Measurements from ENCODE around the gene UTP20. TPM values are rescaled to one million over a fixed set of nuclear protein-coding genes. Genes with fewer than 3 reads are reported as not detected.

UTP20 gene
- total RNA-seq, 1 donor from 2014 or later: 19.3 TPM

DNA sequence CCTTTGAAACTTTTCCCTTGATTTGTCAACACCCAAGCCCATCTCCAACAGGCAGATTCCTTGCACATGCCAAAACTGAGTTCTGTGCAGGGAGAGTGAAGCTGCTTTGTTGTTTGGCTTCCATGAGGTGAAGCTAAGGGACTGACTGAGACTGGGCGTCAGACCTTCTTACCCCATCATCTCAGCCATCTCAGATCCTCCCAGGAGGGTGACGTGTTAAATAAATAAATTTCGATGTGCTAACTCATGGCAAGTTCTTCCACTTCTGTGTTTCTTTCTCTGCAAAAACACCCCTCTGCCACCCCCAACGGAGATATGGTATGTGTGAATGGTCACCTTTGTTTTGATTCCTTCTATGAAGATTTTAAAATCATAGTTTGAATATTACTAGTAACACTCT is 17.8 kb downstream of the UTP20 start:
- Mint-ChIP-seq H3K27me3 (ENCODE audit: insufficient read depth, low read depth) (no peaks in the 10 kb centered on the region), H3K4me1 (no peaks in the 10 kb centered on the region), H3K27ac (no peak overlapping the region), H3K9me3 (no peaks in the 10 kb centered on the region), H3K36me3 (peaks cover 14% of the 10 kb centered on the region), H3K4me3 (no peak overlapping the region)
- DNase-seq (ENCODE audit: low spot score): no peak
- H3K9me3 ChIP-seq (ENCODE audit: low read depth): no peaks in the 10 kb centered on the region
- no peaks in the 10 kb centered on the region for H3F3A ChIP-seq (ENCODE audit: low read depth)
- no peaks in the 10 kb centered on the region for H4K20me1 ChIP-seq (ENCODE audit: low read depth)
- H2AFZ ChIP-seq (replicated peaks): no peak overlapping the region
- no peak overlapping the region for H3K9ac ChIP-seq
- TF ChIP-seq, protein P1, sequence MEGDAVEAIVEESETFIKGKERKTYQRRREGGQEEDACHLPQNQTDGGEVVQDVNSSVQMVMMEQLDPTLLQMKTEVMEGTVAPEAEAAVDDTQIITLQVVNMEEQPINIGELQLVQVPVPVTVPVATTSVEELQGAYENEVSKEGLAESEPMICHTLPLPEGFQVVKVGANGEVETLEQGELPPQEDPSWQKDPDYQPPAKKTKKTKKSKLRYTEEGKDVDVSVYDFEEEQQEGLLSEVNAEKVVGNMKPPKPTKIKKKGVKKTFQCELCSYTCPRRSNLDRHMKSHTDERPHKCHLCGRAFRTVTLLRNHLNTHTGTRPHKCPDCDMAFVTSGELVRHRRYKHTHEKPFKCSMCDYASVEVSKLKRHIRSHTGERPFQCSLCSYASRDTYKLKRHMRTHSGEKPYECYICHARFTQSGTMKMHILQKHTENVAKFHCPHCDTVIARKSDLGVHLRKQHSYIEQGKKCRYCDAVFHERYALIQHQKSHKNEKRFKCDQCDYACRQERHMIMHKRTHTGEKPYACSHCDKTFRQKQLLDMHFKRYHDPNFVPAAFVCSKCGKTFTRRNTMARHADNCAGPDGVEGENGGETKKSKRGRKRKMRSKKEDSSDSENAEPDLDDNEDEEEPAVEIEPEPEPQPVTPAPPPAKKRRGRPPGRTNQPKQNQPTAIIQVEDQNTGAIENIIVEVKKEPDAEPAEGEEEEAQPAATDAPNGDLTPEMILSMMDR (IDR thresholded peaks at IDR 0.05): no peak
- TF ChIP-seq EZH2 (IDR thresholded peaks at IDR 0.05) (no peak), EZH2phosphoT487 (IDR thresholded peaks at IDR 0.05) (no peak)
- no peaks in the 10 kb centered on the region for H3K4me1 ChIP-seq
- no peak overlapping the region for H3K27ac ChIP-seq
- peaks cover 7% of the 10 kb centered on the region for H3K36me3 ChIP-seq
- H3K4me2 ChIP-seq: no peak overlapping the region
- no peaks in the 10 kb centered on the region for H3K27me3 ChIP-seq
- H3K4me3 ChIP-seq: no peak overlapping the region
- no peaks in the 10 kb centered on the region for H3K79me2 ChIP-seq (ENCODE audit: low read depth)

DNA sequence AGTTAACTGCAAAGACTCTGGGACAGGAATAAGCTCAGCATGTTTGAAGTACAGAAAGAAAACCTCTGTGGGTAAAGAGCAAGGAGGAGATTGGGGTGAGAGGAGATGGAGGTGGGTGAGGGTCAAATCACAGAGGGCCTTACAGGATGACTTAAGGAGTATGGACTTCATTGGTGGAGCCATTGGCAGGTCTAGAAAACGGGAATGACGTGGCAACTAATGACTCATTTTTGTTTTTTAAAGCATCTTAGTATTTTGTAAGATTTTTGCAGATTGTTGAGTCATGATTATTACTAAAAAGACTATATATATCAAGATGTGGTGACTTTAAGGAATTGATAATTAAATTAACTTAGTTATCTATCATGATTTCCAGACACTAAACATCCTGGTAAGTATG is 18.5 kb downstream of the UTP20 start:
- Mint-ChIP-seq H3K27me3 (ENCODE audit: insufficient read depth, low read depth) (no peaks in the 10 kb centered on the region), H3K27ac (no peak overlapping the region), H3K4me1 (no peaks in the 10 kb centered on the region), H3K36me3 (peaks cover 19% of the 10 kb centered on the region), H3K4me3 (no peak overlapping the region), H3K9me3 (no peaks in the 10 kb centered on the region)
- Histone ChIP-seq H3K9me3 (ENCODE audit: low read depth) (no peaks in the 10 kb centered on the region), H3K79me2 (ENCODE audit: low read depth) (no peaks in the 10 kb centered on the region), H3K9ac (no peak overlapping the region), H3K27ac (no peak overlapping the region), H3F3A (ENCODE audit: low read depth) (no peaks in the 10 kb centered on the region), H3K36me3 (peaks cover 9% of the 10 kb centered on the region), H3K4me1 (no peaks in the 10 kb centered on the region), H3K27me3 (no peaks in the 10 kb centered on the region), H4K20me1 (ENCODE audit: low read depth) (no peaks in the 10 kb centered on the region), H2AFZ (replicated peaks) (no peak overlapping the region), H3K4me3 (no peak overlapping the region), H3K4me2 (no peak overlapping the region)
- no peak for TF ChIP-seq EZH2 (IDR thresholded peaks at IDR 0.05)
- no peak for TF ChIP-seq EZH2phosphoT487 (IDR thresholded peaks at IDR 0.05)
- TF ChIP-seq, protein P1 (IDR thresholded peaks at IDR 0.05): no peak
- no peak for DNase-seq (ENCODE audit: low spot score)

DNA sequence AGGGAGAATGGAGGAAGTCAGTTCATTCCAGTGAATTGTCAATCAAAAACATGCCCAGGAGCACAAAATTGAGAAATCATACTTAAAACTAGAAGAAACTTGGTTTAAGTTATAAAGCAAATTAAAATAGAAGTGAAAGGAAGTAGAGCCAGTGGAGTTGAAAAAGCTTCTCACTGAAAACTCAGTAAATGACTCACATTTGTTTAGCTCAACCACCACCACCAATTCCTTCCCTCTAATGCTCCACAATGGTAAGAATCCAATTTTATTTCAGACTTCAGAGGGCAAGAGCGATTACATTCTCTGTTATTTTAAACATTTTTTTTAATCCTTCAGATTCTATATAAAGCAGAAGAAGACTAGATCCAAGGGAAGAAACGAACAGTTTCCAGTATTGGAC is 19.4 kb downstream of the UTP20 start:
- Mint-ChIP-seq H3K36me3 (peaks cover 20% of the 10 kb centered on the region), H3K4me3 (no peak overlapping the region), H3K27ac (no peak overlapping the region), H3K4me1 (no peaks in the 10 kb centered on the region), H3K27me3 (ENCODE audit: insufficient read depth, low read depth) (no peaks in the 10 kb centered on the region), H3K9me3 (no peaks in the 10 kb centered on the region)
- Histone ChIP-seq H3K27me3 (no peaks in the 10 kb centered on the region), H3K27ac (no peak overlapping the region), H3F3A (ENCODE audit: low read depth) (no peaks in the 10 kb centered on the region), H2AFZ (replicated peaks) (no peak overlapping the region), H3K4me1 (no peaks in the 10 kb centered on the region), H4K20me1 (ENCODE audit: low read depth) (no peaks in the 10 kb centered on the region), H3K4me2 (no peak overlapping the region), H3K36me3 (peaks cover 9% of the 10 kb centered on the region), H3K9ac (no peak overlapping the region), H3K9me3 (ENCODE audit: low read depth) (no peaks in the 10 kb centered on the region), H3K4me3 (no peak overlapping the region), H3K79me2 (ENCODE audit: low read depth) (no peaks in the 10 kb centered on the region)
- no peak for DNase-seq (ENCODE audit: low spot score)
- no peak for TF ChIP-seq EZH2 (IDR thresholded peaks at IDR 0.05)
- no peak for TF ChIP-seq EZH2phosphoT487 (IDR thresholded peaks at IDR 0.05)
- TF ChIP-seq, protein P1 (IDR thresholded peaks at IDR 0.05): no peak
